GM10847 (cell line): ENCODE results near the gene CASK.

Experiments
- POLR2A ChIP-seq: IDR thresholded peaks from 2 replicates; pipeline ENCODE4 v1.6.1; 2011; ENCODE audit not compliant: insufficient read length; ENCODE audit errors: extremely low read depth

Gene CASK

GRCh38 chrX:41559235-41560052, 363.9 kb downstream of the CASK start:
- no peak for TF ChIP-seq POLR2A

GRCh38 chrX:41558531-41558930, 364.8 kb downstream of the CASK start:
- TF ChIP-seq POLR2A: no peak

- TF ChIP-seq POLR2A: no peak
These were observed 366.4 kb downstream of the CASK start for GRCh38 chrX:41556958-41557357.

- TF ChIP-seq POLR2A: no peak
These were observed 369.7 kb downstream of the CASK start for GRCh38 chrX:41553688-41554087.

- no peak for TF ChIP-seq POLR2A
These were observed 374.9 kb downstream of the CASK start for GRCh38 chrX:41548411-41548810.

GRCh38 chrX:41543668-41544067, 379.7 kb downstream of the CASK start:
- no peak for TF ChIP-seq POLR2A

GRCh38 chrX:41543025-41543424, 380.3 kb downstream of the CASK start:
- no peak for TF ChIP-seq POLR2A

GRCh38 chrX:41542536-41542935, 380.8 kb downstream of the CASK start:
- no peak for TF ChIP-seq POLR2A

GRCh38 chrX:41542135-41542534, 381.2 kb downstream of the CASK start:
- no peak for TF ChIP-seq POLR2A

GRCh38 chrX:41541386-41541785, 382.0 kb downstream of the CASK start:
- no peak for TF ChIP-seq POLR2A

GRCh38 chrX:41538707-41539106, 384.6 kb downstream of the CASK start:
- TF ChIP-seq POLR2A: no peak

- no peak for TF ChIP-seq POLR2A
These were observed 393.3 kb downstream of the CASK start for GRCh38 chrX:41530085-41530484.

GRCh38 chrX:41529221-41529620, 394.1 kb downstream of the CASK start:
- no peak for TF ChIP-seq POLR2A

GRCh38 chrX:41528784-41529183, 394.6 kb downstream of the CASK start:
- no peak for TF ChIP-seq POLR2A

GRCh38 chrX:41526925-41527324, 396.4 kb downstream of the CASK start:
- no peak for TF ChIP-seq POLR2A

- no peak for TF ChIP-seq POLR2A
These were observed 397.1 kb downstream of the CASK start for GRCh38 chrX:41526271-41526670.

- no peak for TF ChIP-seq POLR2A
These were observed 400.7 kb downstream of the CASK start for GRCh38 chrX:41522671-41523070.

GRCh38 chrX:41522081-41522480, 401.3 kb downstream of the CASK start:
- no peak for TF ChIP-seq POLR2A

GRCh38 chrX:41519468-41519867, 403.9 kb downstream of the CASK start:
- TF ChIP-seq POLR2A: no peak
